Neural progenitor cell (in vitro differentiated cells): Measurements from ENCODE around the gene SLC2A6.

Experiments
- CTCF ChIP-seq: fragments of 200-600 bp; sonication (generic); IDR thresholded peaks from 2 replicates; pipeline ENCODE4 v1.5.1; 2017; ENCODE audit warnings: antibody characterized with exemption, mild to moderate bottlenecking
- EZH2 ChIP-seq: fragments of 200-600 bp; sonication (generic); IDR thresholded peaks from 2 replicates; pipeline ENCODE4 v1.6.1; 2017; ENCODE audit warnings: antibody characterized with exemption, mild to moderate bottlenecking, moderate library complexity

- no peak for TF ChIP-seq EZH2
- TF ChIP-seq CTCF: no peak
Measured at GRCh38 chr9:133477461-133477860, 1.4 kb downstream of the SLC2A6 start.
